ENCODE data around the gene OSGIN1.

OSGIN1 gene

DNA sequence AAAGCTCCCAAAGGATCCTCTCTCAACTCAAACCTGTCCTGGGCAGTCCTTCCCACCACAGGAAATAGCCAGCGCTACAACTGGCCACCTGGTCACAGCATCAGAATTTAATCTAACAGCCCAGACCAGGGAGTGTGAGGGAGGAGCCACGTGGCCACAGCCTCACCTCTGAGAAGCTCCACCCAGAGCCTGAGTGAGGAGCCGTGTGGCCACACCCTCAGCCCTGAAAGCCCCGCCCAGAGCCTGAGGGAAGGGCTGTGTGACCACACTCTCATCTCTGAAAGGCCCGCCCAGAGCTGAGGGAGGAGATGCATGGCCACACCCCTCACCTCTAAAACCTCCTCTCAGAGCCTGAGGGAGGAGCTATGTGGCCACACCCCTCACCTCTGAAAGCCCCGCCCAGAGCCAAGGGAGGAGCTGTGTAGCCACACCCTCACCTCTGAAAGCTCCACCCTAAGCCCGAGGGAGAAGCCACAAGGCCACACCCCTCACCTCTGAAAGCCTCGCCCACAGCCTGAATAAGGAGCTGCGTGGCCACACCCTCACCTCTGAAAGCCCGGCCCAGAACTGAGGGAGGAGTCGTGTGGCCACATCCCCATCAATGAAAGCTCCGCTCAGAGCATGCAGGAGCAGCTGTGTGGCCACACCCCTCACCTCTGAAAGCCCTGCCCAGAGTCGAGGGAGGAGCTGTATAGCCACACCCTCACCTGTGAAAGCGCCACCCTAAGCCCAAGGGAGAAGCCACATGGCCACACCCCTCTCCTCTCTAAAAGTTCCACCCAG, 60.9 kb downstream of the OSGIN1 start:
- DNase-seq (ENCODE audit: extremely low read depth, low read depth), result no peak

DNA sequence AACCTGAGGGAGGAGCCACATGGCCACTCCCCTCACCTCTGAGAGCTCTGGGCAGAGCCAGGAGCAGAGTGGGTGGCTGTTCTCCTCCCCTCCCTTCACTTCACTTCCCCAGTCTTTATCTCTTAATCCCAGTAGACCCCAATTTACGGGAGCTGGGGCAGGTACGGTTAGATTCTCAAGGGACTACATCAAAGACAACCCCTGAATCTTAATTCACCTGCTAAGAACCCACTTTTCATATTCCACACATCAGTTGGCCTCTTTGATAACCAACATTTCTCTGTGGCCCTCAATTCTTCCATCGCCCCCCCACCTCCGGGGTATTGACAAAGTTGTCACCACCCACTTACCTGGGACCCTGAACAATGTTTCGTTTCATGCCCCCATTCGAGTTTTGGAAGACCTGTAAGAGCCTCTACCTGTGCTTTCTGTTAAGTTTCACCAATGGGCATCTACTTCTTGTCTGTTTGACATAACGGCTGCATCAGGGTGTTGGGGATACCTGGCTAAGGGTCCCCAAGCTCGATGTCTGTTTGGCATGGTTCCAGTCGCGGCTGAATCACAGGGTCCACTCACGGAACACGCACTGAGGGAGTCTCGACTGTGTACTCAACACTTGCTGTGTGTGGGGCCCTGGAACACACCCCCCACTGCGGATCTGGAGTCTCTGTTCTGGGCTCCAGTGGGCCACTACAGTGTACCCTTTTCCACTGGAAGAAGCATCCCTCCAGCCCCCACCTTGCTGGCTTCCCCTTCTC, 61.7 kb downstream of the OSGIN1 start:
- TF ChIP-seq, protein P1, sequence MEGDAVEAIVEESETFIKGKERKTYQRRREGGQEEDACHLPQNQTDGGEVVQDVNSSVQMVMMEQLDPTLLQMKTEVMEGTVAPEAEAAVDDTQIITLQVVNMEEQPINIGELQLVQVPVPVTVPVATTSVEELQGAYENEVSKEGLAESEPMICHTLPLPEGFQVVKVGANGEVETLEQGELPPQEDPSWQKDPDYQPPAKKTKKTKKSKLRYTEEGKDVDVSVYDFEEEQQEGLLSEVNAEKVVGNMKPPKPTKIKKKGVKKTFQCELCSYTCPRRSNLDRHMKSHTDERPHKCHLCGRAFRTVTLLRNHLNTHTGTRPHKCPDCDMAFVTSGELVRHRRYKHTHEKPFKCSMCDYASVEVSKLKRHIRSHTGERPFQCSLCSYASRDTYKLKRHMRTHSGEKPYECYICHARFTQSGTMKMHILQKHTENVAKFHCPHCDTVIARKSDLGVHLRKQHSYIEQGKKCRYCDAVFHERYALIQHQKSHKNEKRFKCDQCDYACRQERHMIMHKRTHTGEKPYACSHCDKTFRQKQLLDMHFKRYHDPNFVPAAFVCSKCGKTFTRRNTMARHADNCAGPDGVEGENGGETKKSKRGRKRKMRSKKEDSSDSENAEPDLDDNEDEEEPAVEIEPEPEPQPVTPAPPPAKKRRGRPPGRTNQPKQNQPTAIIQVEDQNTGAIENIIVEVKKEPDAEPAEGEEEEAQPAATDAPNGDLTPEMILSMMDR (IDR thresholded peaks at IDR 0.05; ENCODE audit: low read depth, low read length), result no peak
- DNase-seq (ENCODE audit: extremely low read depth, low read depth), result no peak

More for the DNA sequence above, 60.9 kb downstream of the OSGIN1 start:
- TF ChIP-seq, protein P1 (IDR thresholded peaks at IDR 0.05; ENCODE audit: low read depth, low read length), result no peak

DNA sequence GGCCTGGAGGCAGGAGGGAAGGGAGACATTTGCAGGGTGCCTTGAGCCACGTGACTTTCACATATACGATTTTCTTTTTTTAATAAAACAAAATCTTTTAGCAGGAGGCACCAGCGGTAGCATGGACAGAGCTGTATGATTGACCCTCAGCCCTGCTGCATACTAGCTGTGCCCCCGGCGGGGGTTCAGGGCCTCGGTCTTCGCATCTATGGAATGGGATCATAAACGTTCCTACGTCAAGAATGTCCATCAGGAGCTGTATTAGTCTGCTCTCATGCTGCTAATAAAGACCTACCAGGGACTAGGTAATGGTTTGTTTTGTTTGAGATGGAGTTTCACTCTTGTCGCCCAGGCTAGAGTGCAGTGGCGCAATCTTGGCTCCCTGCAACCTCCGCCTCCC, 62.4 kb downstream of the OSGIN1 start:
- TF ChIP-seq, protein P1 (IDR thresholded peaks at IDR 0.05; ENCODE audit: low read depth, low read length), result no peak

More for the DNA sequence above, 62.4 kb downstream of the OSGIN1 start:
- DNase-seq (ENCODE audit: extremely low read depth, low read depth), result no peak
